ENCODE measurements around the gene FRZB.

FRZB gene

GRCh38 chr2:182824767-182825158 is 41.7 kb downstream of the FRZB start:
- no peak for DNase-seq (ENCODE audit: low read depth in 1 of 2, low spot score in 1 of 2)
- no peak for TF ChIP-seq JUND (IDR thresholded peaks at IDR 0.05; ENCODE audit: low read depth)
- in situ Hi-C loops (cut with HindIII; ENCODE audit: low pct_unique_long_range_greater_than_20kb, low sequenced_read_pairs), result no loop called here

GRCh38 chr2:182824056-182824766 is 42.2 kb downstream of the FRZB start:
- DNase-seq (ENCODE audit: low read depth in 1 of 2, low spot score in 1 of 2), result no peak
- in situ Hi-C loops (cut with HindIII; ENCODE audit: low pct_unique_long_range_greater_than_20kb, low sequenced_read_pairs), result no loop called here
- no peak for TF ChIP-seq JUND (IDR thresholded peaks at IDR 0.05; ENCODE audit: low read depth)

GRCh38 chr2:182822733-182823132 is 43.7 kb downstream of the FRZB start:
- no peak for DNase-seq (ENCODE audit: low read depth in 1 of 2, low spot score in 1 of 2)
- TF ChIP-seq JUND (IDR thresholded peaks at IDR 0.05; ENCODE audit: low read depth), result no peak
- in situ Hi-C loops (cut with HindIII; ENCODE audit: low pct_unique_long_range_greater_than_20kb, low sequenced_read_pairs), result no loop called here

- no peak for DNase-seq (ENCODE audit: low read depth in 1 of 2, low spot score in 1 of 2)
- no peak for TF ChIP-seq JUND (IDR thresholded peaks at IDR 0.05; ENCODE audit: low read depth)
- in situ Hi-C loops (cut with HindIII; ENCODE audit: low pct_unique_long_range_greater_than_20kb, low sequenced_read_pairs), result no loop called here
Observed at GRCh38 chr2:182821182-182821581, 45.3 kb downstream of the FRZB start.

- in situ Hi-C loops (cut with HindIII; ENCODE audit: low pct_unique_long_range_greater_than_20kb, low sequenced_read_pairs), result no loop called here
- no peak for TF ChIP-seq JUND (IDR thresholded peaks at IDR 0.05; ENCODE audit: low read depth)
- no peak for DNase-seq (ENCODE audit: low read depth in 1 of 2, low spot score in 1 of 2)
Observed at GRCh38 chr2:182819412-182819811, 47.0 kb downstream of the FRZB start.

GRCh38 chr2:182818925-182819324 is 47.5 kb downstream of the FRZB start:
- DNase-seq (ENCODE audit: low read depth in 1 of 2, low spot score in 1 of 2), result no peak
- no peak for TF ChIP-seq JUND (IDR thresholded peaks at IDR 0.05; ENCODE audit: low read depth)
- in situ Hi-C loops (cut with HindIII; ENCODE audit: low pct_unique_long_range_greater_than_20kb, low sequenced_read_pairs), result no loop called here

GRCh38 chr2:182818501-182818900 is 47.9 kb downstream of the FRZB start:
- DNase-seq (ENCODE audit: low read depth in 1 of 2, low spot score in 1 of 2), result no peak
- in situ Hi-C loops (cut with HindIII; ENCODE audit: low pct_unique_long_range_greater_than_20kb, low sequenced_read_pairs), result no loop called here
- no peak for TF ChIP-seq JUND (IDR thresholded peaks at IDR 0.05; ENCODE audit: low read depth)

- TF ChIP-seq JUND (IDR thresholded peaks at IDR 0.05; ENCODE audit: low read depth), result no peak
- in situ Hi-C loops (cut with HindIII; ENCODE audit: low pct_unique_long_range_greater_than_20kb, low sequenced_read_pairs), result no loop called here
- DNase-seq (ENCODE audit: low read depth in 1 of 2, low spot score in 1 of 2), result no peak
Observed at GRCh38 chr2:182817558-182817957, 48.9 kb downstream of the FRZB start.

- in situ Hi-C loops (cut with HindIII; ENCODE audit: low pct_unique_long_range_greater_than_20kb, low sequenced_read_pairs), result no loop called here
- no peak for TF ChIP-seq JUND (IDR thresholded peaks at IDR 0.05; ENCODE audit: low read depth)
- DNase-seq (ENCODE audit: low read depth in 1 of 2, low spot score in 1 of 2), result no peak
Observed at GRCh38 chr2:182816866-182817265, 49.6 kb downstream of the FRZB start.

GRCh38 chr2:182814804-182815203 is 51.6 kb downstream of the FRZB start:
- in situ Hi-C loops (cut with HindIII; ENCODE audit: low pct_unique_long_range_greater_than_20kb, low sequenced_read_pairs), result no loop called here
- no peak for TF ChIP-seq JUND (IDR thresholded peaks at IDR 0.05; ENCODE audit: low read depth)
- no peak for DNase-seq (ENCODE audit: low read depth in 1 of 2, low spot score in 1 of 2)

GRCh38 chr2:182814380-182814779 is 52.1 kb downstream of the FRZB start:
- TF ChIP-seq JUND (IDR thresholded peaks at IDR 0.05; ENCODE audit: low read depth), result no peak
- no peak for DNase-seq (ENCODE audit: low read depth in 1 of 2, low spot score in 1 of 2)
- in situ Hi-C loops (cut with HindIII; ENCODE audit: low pct_unique_long_range_greater_than_20kb, low sequenced_read_pairs), result no loop called here

GRCh38 chr2:182810087-182810486 is 56.4 kb downstream of the FRZB start:
- in situ Hi-C loops (cut with HindIII; ENCODE audit: low pct_unique_long_range_greater_than_20kb, low sequenced_read_pairs), result no loop called here
- no peak for TF ChIP-seq JUND (IDR thresholded peaks at IDR 0.05; ENCODE audit: low read depth)
- DNase-seq (ENCODE audit: low read depth in 1 of 2, low spot score in 1 of 2), result no peak

- in situ Hi-C loops (cut with HindIII; ENCODE audit: low pct_unique_long_range_greater_than_20kb, low sequenced_read_pairs), result no loop called here
- TF ChIP-seq JUND (IDR thresholded peaks at IDR 0.05; ENCODE audit: low read depth), result no peak
Observed at GRCh38 chr2:182807319-182807718, 59.1 kb downstream of the FRZB start.

GRCh38 chr2:182804128-182804527 is 62.3 kb downstream of the FRZB start:
- in situ Hi-C loops (cut with HindIII; ENCODE audit: low pct_unique_long_range_greater_than_20kb, low sequenced_read_pairs), result no loop called here
- no peak for DNase-seq (ENCODE audit: low read depth in 1 of 2, low spot score in 1 of 2)
- no peak for TF ChIP-seq JUND (IDR thresholded peaks at IDR 0.05; ENCODE audit: low read depth)

More at GRCh38 chr2:182807319-182807718, 59.1 kb downstream of the FRZB start:
- DNase-seq (ENCODE audit: low read depth in 1 of 2, low spot score in 1 of 2), result no peak
